H1 (cell line): ENCODE results near the gene SLC5A2. TPM values are rescaled to one million over a fixed set of nuclear protein-coding genes. Genes with fewer than 3 reads are reported as not detected.

Experiments used
- CTCF ChIA-PET: fragments of 300-600 bp; sonication (Branson Sonifier 250); formaldehyde crosslinking; loops from one replicate; lab custom pipeline; 2021; ENCODE audit not compliant: partially characterized antibody; lab: Charles Lee
- POLR2A ChIA-PET: fragments of 300-600 bp; sonication (Branson Sonifier 250); formaldehyde crosslinking; loops from one replicate; lab custom pipeline; 2021; ENCODE audit warnings: inconsistent platforms; ENCODE audit not compliant: partially characterized antibody; lab: Charles Lee
- DNase-seq, 2 experiments: peaks; one replicate each; pipeline versions ENCODE4 v3.0.0 to v3.0.0-alpha.2; 2010 to 2022; ENCODE audit warnings: low spot score in 2 of 2, low read depth in 1 of 2, mixed read lengths in 1 of 2
- FAIRE-seq: peaks from 2 replicates; lab custom pipeline; 2011; peaks lifted over from hg19 to GRCh38; lab: Jason Lieb, UNC
- H2AFZ ChIP-seq: 2 replicates; pipeline ENCODE4 v1.8.1; 2012; ENCODE audit warnings: low read length, inconsistent platforms
- H2AK5ac ChIP-seq: 2 replicates; pipeline ENCODE4 v1.6.1; 2013; ENCODE audit warnings: low read depth, low read length
- H2BK120ac ChIP-seq: replicated peaks from 2 replicates; pipeline ENCODE3; 2013; ENCODE audit warnings: low read depth, low read length, inconsistent platforms
- H2BK12ac ChIP-seq: 2 replicates; pipeline ENCODE4 v1.6.1; 2013; ENCODE audit warnings: low read depth, low read length
- H2BK15ac ChIP-seq: 2 replicates; pipeline ENCODE4 v1.6.1; 2013; ENCODE audit warnings: low read length
- H2BK20ac ChIP-seq: 2 replicates; pipeline ENCODE4 v1.6.1; 2013; ENCODE audit warnings: low read length
- H2BK5ac ChIP-seq: 2 replicates; pipeline ENCODE4 v1.6.1; 2013; ENCODE audit warnings: low read depth, low read length
- H3K14ac ChIP-seq: 2 replicates; pipeline ENCODE4 v1.6.1; 2013; ENCODE audit warnings: inconsistent platforms; ENCODE audit not compliant: insufficient read length
- H3K18ac ChIP-seq: 2 replicates; pipeline ENCODE4 v1.6.1; 2013; ENCODE audit warnings: low read length; ENCODE audit errors: extremely low read depth
- H3K23ac ChIP-seq: 2 replicates; pipeline ENCODE4 v1.6.1; 2013; ENCODE audit warnings: inconsistent platforms; ENCODE audit not compliant: insufficient read length
- H3K23me2 ChIP-seq: 2 replicates; pipeline ENCODE4 v1.6.1; 2013; ENCODE audit warnings: low read depth, low read length
- H3K27ac ChIP-seq: 2 replicates; pipeline ENCODE4 v1.6.1; 2011; ENCODE audit warnings: low read depth, low read length, inconsistent platforms
- H3K27me3 ChIP-seq, 4 experiments: replicated peaks in 1 of 4; 1 replicate in 1 of 4; 2 replicates in 3 of 4; pipeline versions ENCODE4 v1.6.1 to v1.8.1; 2011 to 2013; ENCODE audit warnings: low read length in 3 of 4, mild to moderate bottlenecking in 3 of 4, inconsistent platforms in 2 of 4, mixed read lengths in 2 of 4, moderate library complexity in 1 of 4; ENCODE audit not compliant: control insufficient read depth in 3 of 4, insufficient read depth in 3 of 4; ENCODE audit errors: extremely low read depth in 1 of 4
- H3K36me3 ChIP-seq, 4 experiments: 2 replicates each; pipeline versions ENCODE4 v1.6.1 to v1.8.1; 2011 to 2013; ENCODE audit warnings: mild to moderate bottlenecking in 4 of 4, low read length in 3 of 4, moderate library complexity in 2 of 4, control low read depth in 1 of 4, inconsistent platforms in 1 of 4; ENCODE audit not compliant: insufficient read depth in 4 of 4, control insufficient read depth in 2 of 4
- H3K4ac ChIP-seq: replicated peaks from 2 replicates; pipeline ENCODE3; 2013; ENCODE audit warnings: low read length, low read depth, mixed read lengths, inconsistent platforms; ENCODE audit not compliant: insufficient read length
- H3K4me1 ChIP-seq, 4 experiments: replicated peaks in 1 of 4; 1 replicate in 1 of 4; 2 replicates in 3 of 4; pipeline versions ENCODE4 v1.6.1 to v1.8.1; 2011 to 2013; ENCODE audit warnings: low read length in 3 of 4, inconsistent platforms in 2 of 4, mixed read lengths in 1 of 4; ENCODE audit not compliant: insufficient read depth in 4 of 4, control insufficient read depth in 3 of 4
- H3K4me2 ChIP-seq, 2 experiments: 2 replicates each; pipeline versions ENCODE4 v1.6.1 to v1.8.1; 2011 to 2013; ENCODE audit warnings: low read depth in 2 of 2, low read length in 2 of 2, control low read depth in 1 of 2, inconsistent platforms in 1 of 2, mild to moderate bottlenecking in 1 of 2; ENCODE audit not compliant: insufficient read depth in 1 of 2
- H3K4me3 ChIP-seq, 4 experiments: fragments of 200-600, 300-600 bp in 1 of 4; sonication (generic), shearing (Covaris generic), sonication (Bioruptor Twin) in 1 of 4; 2 replicates each; pipeline versions ENCODE4 v1.5.1 to v1.8.1; 2011 to 2016; ENCODE audit warnings: low read length in 4 of 4, low read depth in 3 of 4, control low read depth in 2 of 4, inconsistent platforms in 2 of 4, mild to moderate bottlenecking in 2 of 4, mixed read lengths in 1 of 4, moderate library complexity in 1 of 4; ENCODE audit not compliant: insufficient read depth in 2 of 4; ENCODE audit errors: extremely low read depth in 1 of 4
- H3K56ac ChIP-seq: replicated peaks from 2 replicates; pipeline ENCODE3; 2013; ENCODE audit warnings: low read depth, mild to moderate bottlenecking, mixed read lengths, low read length, inconsistent platforms; ENCODE audit not compliant: insufficient read length
- H3K79me1 ChIP-seq: 2 replicates; pipeline ENCODE4 v1.6.1; 2013; ENCODE audit warnings: low read depth, low read length, control low read depth
- H3K79me2 ChIP-seq, 2 experiments: 2 replicates each; pipeline versions ENCODE4 v1.6.1 to v1.8.1; 2012 to 2013; ENCODE audit warnings: low read length in 2 of 2, mild to moderate bottlenecking in 2 of 2, inconsistent platforms in 1 of 2; ENCODE audit not compliant: insufficient read depth in 2 of 2, control insufficient read depth in 1 of 2
- H3K9ac ChIP-seq, 4 experiments: replicated peaks in 1 of 4; 1 replicate in 1 of 4; 2 replicates in 3 of 4; pipeline versions ENCODE4 v1.6.1 to v1.8.1; 2011 to 2013; ENCODE audit warnings: low read depth in 3 of 4, low read length in 3 of 4, control low read depth in 2 of 4, mild to moderate bottlenecking in 2 of 4, moderate library complexity in 2 of 4, inconsistent platforms in 1 of 4; ENCODE audit errors: extremely low read depth in 1 of 4
- H3K9me3 ChIP-seq, 2 experiments: 2 replicates each; pipeline versions ENCODE4 v1.6.1 to v1.8.1; 2012 to 2013; ENCODE audit warnings: mild to moderate bottlenecking in 2 of 2, moderate library complexity in 2 of 2, control low read depth in 1 of 2, inconsistent platforms in 1 of 2, low read depth in 1 of 2, low read length in 1 of 2, mixed read lengths in 1 of 2; ENCODE audit not compliant: insufficient read depth in 2 of 2
- H4K20me1 ChIP-seq, 2 experiments: replicated peaks in 1 of 2; 2 replicates each; pipeline versions ENCODE3 to v1.8.1; 2011 to 2013; ENCODE audit warnings: inconsistent platforms in 2 of 2, low read length in 2 of 2, mild to moderate bottlenecking in 1 of 2; ENCODE audit not compliant: insufficient read depth in 2 of 2, control insufficient read depth in 1 of 2
- H4K5ac ChIP-seq: 2 replicates; pipeline ENCODE4 v1.6.1; 2013; ENCODE audit warnings: low read length, low read depth, mixed read lengths, inconsistent platforms; ENCODE audit not compliant: insufficient read length
- H4K8ac ChIP-seq: 2 replicates; pipeline ENCODE4 v1.8.0; 2013; ENCODE audit warnings: mild to moderate bottlenecking, moderate library complexity, low read length, inconsistent platforms; ENCODE audit not compliant: insufficient read depth; ENCODE audit errors: extremely low read depth
- H4K91ac ChIP-seq: replicated peaks from 2 replicates; pipeline ENCODE3; 2013; ENCODE audit warnings: low read length, mixed read lengths, inconsistent platforms; ENCODE audit not compliant: insufficient read length
- CBX8 ChIP-seq: fragments of 300-800, 300-1000 bp; sonication (generic); IDR thresholded peaks from 2 replicates; pipeline ENCODE4 v1.7.1; 2016; ENCODE audit warnings: low read depth, low read length, borderline replicate concordance
- JUN ChIP-seq: IDR thresholded peaks from 2 replicates; pipeline ENCODE4 v1.6.1; 2011; ENCODE audit warnings: low read depth, mild to moderate bottlenecking, improper control_type of control experiment, low read length
- KDM5A ChIP-seq: fragments of 200-600 bp; IDR thresholded peaks from 2 replicates; pipeline ENCODE4 v1.7.1; 2012; ENCODE audit warnings: mild to moderate bottlenecking, low read length, inconsistent platforms, mixed read lengths
- POLR2A ChIP-seq, 2 experiments: IDR thresholded peaks; 1 replicate in 1 of 2; 2 replicates in 1 of 2; pipeline ENCODE4 v1.6.1; 2011; ENCODE audit warnings: low read depth in 2 of 2, low read length in 2 of 2, mild to moderate bottlenecking in 2 of 2; ENCODE audit errors: control extremely low read depth in 1 of 2
- RXRA ChIP-seq: IDR thresholded peaks from 2 replicates; pipeline ENCODE4 v1.6.1; 2011; ENCODE audit warnings: low read depth, mild to moderate bottlenecking, low read length, moderate library complexity; ENCODE audit not compliant: insufficient read depth
- SIN3A ChIP-seq, 2 experiments: IDR thresholded peaks in 1 of 2; conservative IDR thresholded peaks in 1 of 2; 2 replicates each; pipeline ENCODE4 v1.6.1; 2011 to 2012; ENCODE audit warnings: low read length in 2 of 2, improper control_type of control experiment in 1 of 2, low read depth in 1 of 2, mild to moderate bottlenecking in 1 of 2
- SP1 ChIP-seq: IDR thresholded peaks from 2 replicates; pipeline ENCODE4 v1.6.1; 2011; ENCODE audit warnings: low read depth, low read length
- TBP ChIP-seq: IDR thresholded peaks from 2 replicates; pipeline ENCODE4 v1.6.1; 2011; ENCODE audit warnings: low read depth, low read length, improper control_type of control experiment
- WGBS, 2 experiments: shearing (Covaris generic) in 1 of 2; methylation state at CpG; one replicate each; pipeline versions ENCODE4 v1.1.6 to v1.1.7; 2013 to 2015; ENCODE audit warnings: low lambda C conversion rate in 2 of 2, mixed read lengths in 2 of 2, inconsistent platforms in 1 of 2, low coverage in 1 of 2, missing lambda C conversion rate in 1 of 2; ENCODE audit not compliant: insufficient replicate concordance in 2 of 2, insufficient coverage in 1 of 2, insufficient read length in 1 of 2; ENCODE audit errors: extremely low coverage in 1 of 2, missing lambda C conversion rate in 1 of 2; 5-methylcytosine and 5-hydroxymethylcytosine counted together
- polyA plus RNA-seq, 7 experiments: library from polyadenylated mRNA; depleted of rRNA in 3 of 7; stranded (reverse) in 5 of 7; unstranded in 2 of 7; fragments of >200 nt in 5 of 7; fragments of 200-250 nt in 2 of 7; gene quantifications; 1 replicate in 5 of 7; 2 replicates in 1 of 7; 4 replicates in 1 of 7; pipeline versions ENCODE4 v1.2.1 to v1.2.3, GENCODE V29; 2011 to 2013; ENCODE audit warnings: missing spikeins in 2 of 7, mixed read lengths in 2 of 7
- total RNA-seq: library from RNA; stranded (reverse); fragmentation: NEBNext Ultra II Directional; extraction: Animal tissue kit (Norgen Biotek cat#: 25700); gene quantifications from 2 replicates; pipeline ENCODE4 v1.2.1, GENCODE V29; 2021

The SLC5A2 gene
- total and polyA plus RNA-seq, 2 of the 8 experiments (the other 6 are each of a cell fraction or from before 2014, with no cell fraction given) = 0.56 to 4.4 TPM

DNA sequence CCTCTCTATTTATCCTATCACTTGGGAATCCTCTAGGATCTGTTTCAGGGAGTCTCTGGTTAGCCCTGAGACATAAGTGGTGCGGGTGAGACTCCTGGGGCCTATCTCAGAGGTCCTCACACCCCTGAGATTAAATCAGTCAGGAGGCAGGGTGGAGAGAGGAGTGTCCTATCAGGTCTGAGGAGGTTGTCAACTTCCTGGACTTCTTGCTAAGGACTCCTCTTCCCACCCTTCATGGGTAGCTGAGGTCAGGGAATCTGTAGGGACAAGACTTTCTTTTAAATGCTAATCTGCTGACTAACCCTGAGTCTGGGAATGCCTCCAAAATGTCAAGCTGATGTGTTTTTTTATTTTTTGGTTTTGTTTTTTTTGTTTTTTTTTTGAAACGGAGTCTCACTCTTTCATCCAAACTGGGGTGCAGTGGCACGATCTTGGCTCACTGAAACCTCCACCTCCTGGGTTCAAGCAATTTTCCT, 30.3 kb upstream of the SLC5A2 start:
- H2AFZ ChIP-seq = no peak overlapping the region
- ChIA-PET CTCF (interaction anchor here (0.9 to 2.8 kb wide), 10 partner anchors 8 to 499 kb away, joined by 3 to 32 read pairs (median 4); partner anchors contain the start of genes COX6A2, PYDC1 and ZNF843), POLR2A (interaction anchor here (0.6 to 1.7 kb wide), 5 partner anchors 239 to 1649 kb away, joined by 3 to 8 read pairs (median 3); partner anchors contain the start of genes FUS, TRIM72 and ZNF267)
- TF ChIP-seq TBP = no peak
- TF ChIP-seq CBX8 = no peak
- TF ChIP-seq KDM5A = no peak
- TF ChIP-seq RXRA = no peak
- TF ChIP-seq SIN3A (conservative IDR thresholded peaks at IDR 0.05 in 1 of 2, IDR thresholded peaks at IDR 0.05 in 1 of 2; ENCODE audit: low read depth in 1 of 2, low read length in 2 of 2) = no peak
- TF ChIP-seq SP1 = no peak
- TF ChIP-seq JUN = no peak
- TF ChIP-seq POLR2A (IDR thresholded peaks at IDR 0.05; ENCODE audit: control extremely low read depth in 1 of 2, low read depth in 2 of 2, low read length in 2 of 2) = no peak
- H2BK5ac ChIP-seq = no peak overlapping the region
- no peak overlapping the region for H2AK5ac ChIP-seq
- H2BK120ac ChIP-seq = no peak overlapping the region
- no peak overlapping the region for H2BK12ac ChIP-seq
- H3K9ac ChIP-seq = no peak overlapping the region
- H3K23ac ChIP-seq = no peak overlapping the region
- H3K79me2 ChIP-seq = peaks cover 0 to 21% of the 10 kb centered on the region in 2 experiments; a peak in 2 of 4 replicates
- H4K5ac ChIP-seq = no peak overlapping the region
- peak overlapping the region in 1 of 2 experiments; percentile 9; a peak in 1 of 4 replicates for H3K4me2 ChIP-seq
- H3K4me1 ChIP-seq = peaks cover 5 to 23% (median 15%) of the 10 kb centered on the region in 4 experiments
- 70% methylated on average over 3 of the region's 3 CpGs; no CpG with 5 or more reads in 1 of the 2 experiments for WGBS, 2 experiments
- no peak overlapping the region for H2BK15ac ChIP-seq
- no peak overlapping the region for H3K14ac ChIP-seq
- H3K79me1 ChIP-seq = peaks cover 5% of the 10 kb centered on the region; the same call in 1 of the 2 replicates
- H3K56ac ChIP-seq = no peak overlapping the region
- H3K36me3 ChIP-seq = no peaks in the 10 kb centered on the region
- FAIRE-seq (no peak), DNase-seq (no peak)
- no peaks in the 10 kb centered on the region for H3K27me3 ChIP-seq
- no peak overlapping the region for H4K91ac ChIP-seq
- H3K4ac ChIP-seq = no peak overlapping the region
- H2BK20ac ChIP-seq = no peak overlapping the region
- no peak overlapping the region for H3K4me3 ChIP-seq
- H3K9me3 ChIP-seq = no peaks in the 10 kb centered on the region
- H3K27ac ChIP-seq = no peak overlapping the region
- H4K20me1 ChIP-seq = peaks cover 9 to 23% of the 10 kb centered on the region in 2 experiments
- H4K8ac ChIP-seq = no peak overlapping the region
- no peak overlapping the region for H3K18ac ChIP-seq
- H3K23me2 ChIP-seq = no peaks in the 10 kb centered on the region
